Measurements from ENCODE around the gene ACOT6.
"Not testable (repeated sequence)": the region's sequence is repeated elsewhere in the genome, so short reads cannot be mapped to it uniquely, and the experiment has no call there.

Gene ACOT6

GRCh38 chr14:73612339-73613045 is at the start of gene ACOT6:
Gene ACOT6 (plus strand): TSS chr14:73612517. CDS start chr14:73612572, 55 bp downstream.
- intact Hi-C loops (cut with micrococcal nuclease) = no loop called here
- Mint-ChIP-seq H3K36me3 (ENCODE audit: low read depth) (no peaks in the 10 kb centered on the region), H3K4me1 (ENCODE audit: low read depth) (no peaks in the 10 kb centered on the region), H3K27me3 (peaks cover 34% of the 10 kb centered on the region), H3K9me3 (no peaks in the 10 kb centered on the region), H3K27ac (peak within 1 kb of the TSS; percentile 66), H3K4me3 (peak within 1 kb of the TSS; percentile 81)

- intact Hi-C loops (cut with micrococcal nuclease); H3K27me3 Mint-ChIP-seq; H3K4me1 Mint-ChIP-seq (ENCODE audit: low read depth); H3K4me3 Mint-ChIP-seq; H3K27ac Mint-ChIP-seq: not testable (repeated sequence)
- H3K9me3 Mint-ChIP-seq = peaks cover 27% of the 10 kb centered on the region
- peaks cover 19% of the 10 kb centered on the region for H3K36me3 Mint-ChIP-seq (ENCODE audit: low read depth)
These were observed 49.6 kb upstream of the ACOT6 start for GRCh38 chr14:73562696-73563095.

- intact Hi-C loops (cut with micrococcal nuclease); H3K4me3 Mint-ChIP-seq; H3K27ac Mint-ChIP-seq; H3K27me3 Mint-ChIP-seq: not testable (repeated sequence)
- H3K4me1 Mint-ChIP-seq (ENCODE audit: low read depth) = peaks cover 29% of the 10 kb centered on the region
- H3K9me3 Mint-ChIP-seq = peaks cover 26% of the 10 kb centered on the region
- H3K36me3 Mint-ChIP-seq (ENCODE audit: low read depth) = peaks cover 25% of the 10 kb centered on the region
These were observed 45.9 kb upstream of the ACOT6 start for GRCh38 chr14:73566431-73566830.

GRCh38 chr14:73566935-73567334 is 45.4 kb upstream of the ACOT6 start:
- H3K4me3 Mint-ChIP-seq; H3K27me3 Mint-ChIP-seq; H3K27ac Mint-ChIP-seq; intact Hi-C loops (cut with micrococcal nuclease): not testable (repeated sequence)
- Mint-ChIP-seq H3K4me1 (ENCODE audit: low read depth) (peaks cover 29% of the 10 kb centered on the region), H3K9me3 (peaks cover 20% of the 10 kb centered on the region), H3K36me3 (ENCODE audit: low read depth) (peaks cover 25% of the 10 kb centered on the region)

GRCh38 chr14:73567358-73567757 is 45.0 kb upstream of the ACOT6 start:
- intact Hi-C loops (cut with micrococcal nuclease) = no loop called here
- Mint-ChIP-seq H3K4me1 (ENCODE audit: low read depth) (peaks cover 29% of the 10 kb centered on the region), H3K9me3 (peaks cover 16% of the 10 kb centered on the region), H3K27me3 (peaks cover 5% of the 10 kb centered on the region), H3K27ac (no peak overlapping the region), H3K36me3 (ENCODE audit: low read depth) (peaks cover 28% of the 10 kb centered on the region), H3K4me3 (no peak overlapping the region)

- intact Hi-C loops (cut with micrococcal nuclease) = no loop called here
- H3K27me3 Mint-ChIP-seq = peaks cover 5% of the 10 kb centered on the region
- H3K27ac Mint-ChIP-seq = peak overlapping the region; percentile 90
- peaks cover 27% of the 10 kb centered on the region for H3K36me3 Mint-ChIP-seq (ENCODE audit: low read depth)
- peaks cover 8% of the 10 kb centered on the region for H3K9me3 Mint-ChIP-seq
- H3K4me3 Mint-ChIP-seq = peak overlapping the region; percentile 96
- peaks cover 23% of the 10 kb centered on the region for H3K4me1 Mint-ChIP-seq (ENCODE audit: low read depth)
These were observed 44.1 kb upstream of the ACOT6 start for GRCh38 chr14:73567951-73568885.

- Mint-ChIP-seq H3K4me3 (peak overlapping the region; percentile 96), H3K36me3 (ENCODE audit: low read depth) (peaks cover 33% of the 10 kb centered on the region), H3K27ac (peak overlapping the region; percentile 90), H3K4me1 (ENCODE audit: low read depth) (peaks cover 23% of the 10 kb centered on the region)
- H3K9me3 Mint-ChIP-seq; H3K27me3 Mint-ChIP-seq; intact Hi-C loops (cut with micrococcal nuclease): not testable (repeated sequence)
These were observed 43.5 kb upstream of the ACOT6 start for GRCh38 chr14:73568886-73569184.

- peaks cover 39% of the 10 kb centered on the region for H3K36me3 Mint-ChIP-seq (ENCODE audit: low read depth)
- peaks cover 23% of the 10 kb centered on the region for H3K4me1 Mint-ChIP-seq (ENCODE audit: low read depth)
- peak within 1 kb of the TSS; percentile 90 for H3K27ac Mint-ChIP-seq
- H3K27me3 Mint-ChIP-seq; intact Hi-C loops (cut with micrococcal nuclease); H3K9me3 Mint-ChIP-seq: not testable (repeated sequence)
- H3K4me3 Mint-ChIP-seq = peak within 1 kb of the TSS; percentile 96
These were observed 42.9 kb upstream of the ACOT6 start, which contains the start of gene ACOT2 for GRCh38 chr14:73569185-73569958. Gene ACOT2 (plus strand): TSS chr14:73569213. CDS start chr14:73569241, 28 bp downstream.

GRCh38 chr14:73570913-73571312 is 41.4 kb upstream of the ACOT6 start:
- H3K27me3 Mint-ChIP-seq; intact Hi-C loops (cut with micrococcal nuclease); H3K9me3 Mint-ChIP-seq; H3K4me3 Mint-ChIP-seq; H3K27ac Mint-ChIP-seq: not testable (repeated sequence)
- peaks cover 23% of the 10 kb centered on the region for H3K4me1 Mint-ChIP-seq (ENCODE audit: low read depth)
- H3K36me3 Mint-ChIP-seq (ENCODE audit: low read depth) = peaks cover 42% of the 10 kb centered on the region

GRCh38 chr14:73573034-73573433 is 39.3 kb upstream of the ACOT6 start:
- H3K27me3 Mint-ChIP-seq; H3K4me3 Mint-ChIP-seq; H3K27ac Mint-ChIP-seq; H3K9me3 Mint-ChIP-seq; intact Hi-C loops (cut with micrococcal nuclease): not testable (repeated sequence)
- H3K36me3 Mint-ChIP-seq (ENCODE audit: low read depth) = peaks cover 41% of the 10 kb centered on the region
- H3K4me1 Mint-ChIP-seq (ENCODE audit: low read depth) = peaks cover 18% of the 10 kb centered on the region

GRCh38 chr14:73573740-73574139 is 38.6 kb upstream of the ACOT6 start:
- H3K36me3 Mint-ChIP-seq (ENCODE audit: low read depth) = peaks cover 48% of the 10 kb centered on the region
- H3K27ac Mint-ChIP-seq; intact Hi-C loops (cut with micrococcal nuclease); H3K4me3 Mint-ChIP-seq; H3K9me3 Mint-ChIP-seq; H3K27me3 Mint-ChIP-seq: not testable (repeated sequence)
- H3K4me1 Mint-ChIP-seq (ENCODE audit: low read depth) = peaks cover 11% of the 10 kb centered on the region

- H3K27me3 Mint-ChIP-seq; H3K4me3 Mint-ChIP-seq; H3K4me1 Mint-ChIP-seq (ENCODE audit: low read depth); H3K9me3 Mint-ChIP-seq; intact Hi-C loops (cut with micrococcal nuclease); H3K27ac Mint-ChIP-seq: not testable (repeated sequence)
- H3K36me3 Mint-ChIP-seq (ENCODE audit: low read depth) = peaks cover 51% of the 10 kb centered on the region
These were observed 38.1 kb upstream of the ACOT6 start for GRCh38 chr14:73574251-73574650.

GRCh38 chr14:73576391-73576790 is 35.9 kb upstream of the ACOT6 start:
- Mint-ChIP-seq H3K9me3 (no peaks in the 10 kb centered on the region), H3K36me3 (ENCODE audit: low read depth) (peaks cover 62% of the 10 kb centered on the region), H3K4me3 (no peak overlapping the region), H3K27me3 (no peaks in the 10 kb centered on the region), H3K27ac (no peak overlapping the region), H3K4me1 (ENCODE audit: low read depth) (no peaks in the 10 kb centered on the region)
- intact Hi-C loops (cut with micrococcal nuclease) = no loop called here

- H3K9me3 Mint-ChIP-seq; H3K4me3 Mint-ChIP-seq; H3K27me3 Mint-ChIP-seq; H3K27ac Mint-ChIP-seq; intact Hi-C loops (cut with micrococcal nuclease); H3K4me1 Mint-ChIP-seq (ENCODE audit: low read depth): not testable (repeated sequence)
- H3K36me3 Mint-ChIP-seq (ENCODE audit: low read depth) = peaks cover 60% of the 10 kb centered on the region
These were observed 35.1 kb upstream of the ACOT6 start for GRCh38 chr14:73577214-73577613.

Data from dendritic cell treated with granulocyte-macrophage colony-stimulating factor and Interleukin-4, amounts not matched to agents 40 ng/mL and 50 ng/mL, for 4 days (primary cell).